Mesenchymal stem cell (in vitro differentiated cells and primary cell): ENCODE data around the gene TSHZ1. TPM values are rescaled to one million over a fixed set of nuclear protein-coding genes. Genes with fewer than 3 reads are reported as not detected.

Experiments used
- DNase-seq: peaks from one replicate; pipeline ENCODE4 v3.0.0-alpha.2; 2013
- H2AFZ ChIP-seq: one replicate; pipeline ENCODE4 v1.6.1; 2013; ENCODE audit warnings: low read depth, mild to moderate bottlenecking, control low read depth, inconsistent platforms, low read length, moderate library complexity
- H2AK5ac ChIP-seq: 2 replicates; pipeline ENCODE4 v1.6.1; 2013; ENCODE audit warnings: low read length, moderate library complexity, mild to moderate bottlenecking, inconsistent platforms; ENCODE audit not compliant: severe bottlenecking
- H2BK120ac ChIP-seq: one replicate; pipeline ENCODE4 v1.6.1; 2013; ENCODE audit warnings: low read depth, mild to moderate bottlenecking, inconsistent platforms, low read length, moderate library complexity
- H2BK12ac ChIP-seq, 2 experiments: one replicate each; pipeline ENCODE4 v1.6.1; 2013; ENCODE audit warnings: inconsistent platforms in 2 of 2, low read length in 2 of 2, mild to moderate bottlenecking in 2 of 2, moderate library complexity in 2 of 2, control low read depth in 1 of 2
- H2BK15ac ChIP-seq: one replicate; pipeline ENCODE4 v1.6.1; 2013; ENCODE audit warnings: mild to moderate bottlenecking, low read depth, inconsistent platforms; ENCODE audit not compliant: poor library complexity, severe bottlenecking
- H2BK5ac ChIP-seq: 2 replicates; pipeline ENCODE4 v1.6.1; 2013; ENCODE audit warnings: low read depth, mild to moderate bottlenecking, low read length, control low read depth, inconsistent platforms; ENCODE audit not compliant: poor library complexity, severe bottlenecking
- H3K14ac ChIP-seq, 2 experiments: one replicate each; pipeline ENCODE4 v1.6.1; 2013; ENCODE audit warnings: inconsistent platforms in 2 of 2, low read length in 2 of 2, control low read depth in 1 of 2, mild to moderate bottlenecking in 1 of 2, moderate library complexity in 1 of 2
- H3K18ac ChIP-seq, 2 experiments: one replicate each; pipeline ENCODE4 v1.6.1; 2013; ENCODE audit warnings: inconsistent platforms in 2 of 2, low read length in 2 of 2, control low read depth in 1 of 2, low read depth in 1 of 2, mild to moderate bottlenecking in 1 of 2
- H3K23ac ChIP-seq, 2 experiments: one replicate each; pipeline ENCODE4 v1.6.1; 2013; ENCODE audit warnings: inconsistent platforms in 2 of 2, low read length in 2 of 2, mild to moderate bottlenecking in 2 of 2, moderate library complexity in 2 of 2, control low read depth in 1 of 2
- H3K27ac ChIP-seq: 2 replicates; pipeline ENCODE4 v1.5.1; 2013; ENCODE audit warnings: mild to moderate bottlenecking, moderate library complexity, low read length, control low read depth, inconsistent platforms; ENCODE audit not compliant: poor library complexity, severe bottlenecking
- H3K27me3 ChIP-seq, 2 experiments: 2 replicates each; pipeline versions ENCODE4 v1.6.1 to v1.7.0; 2013; ENCODE audit warnings: low read length in 2 of 2, mild to moderate bottlenecking in 2 of 2, moderate library complexity in 2 of 2, control low read depth in 1 of 2, inconsistent platforms in 1 of 2; ENCODE audit not compliant: control insufficient read depth in 1 of 2, insufficient read depth in 1 of 2
- H3K36me3 ChIP-seq, 2 experiments: 2 replicates each; pipeline versions ENCODE4 v1.6.1 to v1.7.0; 2013; ENCODE audit warnings: low read length in 2 of 2, control low read depth in 1 of 2, inconsistent platforms in 1 of 2, low read depth in 1 of 2, mild to moderate bottlenecking in 1 of 2; ENCODE audit not compliant: insufficient read depth in 2 of 2, control insufficient read depth in 1 of 2
- H3K4ac ChIP-seq, 2 experiments: one replicate each; pipeline ENCODE4 v1.6.1; 2013; ENCODE audit warnings: inconsistent platforms in 2 of 2, low read length in 2 of 2, mild to moderate bottlenecking in 2 of 2, moderate library complexity in 2 of 2, control low read depth in 1 of 2, low read depth in 1 of 2
- H3K4me1 ChIP-seq: 2 replicates; pipeline ENCODE4 v1.6.1; 2013; ENCODE audit warnings: low read depth, low read length, control low read depth; ENCODE audit not compliant: control insufficient read depth, insufficient read depth
- H3K4me2 ChIP-seq: 2 replicates; pipeline ENCODE4 v1.6.1; 2013; ENCODE audit warnings: low read length, mild to moderate bottlenecking, inconsistent platforms; ENCODE audit not compliant: poor library complexity, severe bottlenecking
- H3K4me3 ChIP-seq, 2 experiments: 2 replicates each; pipeline versions ENCODE4 v1.5.1 to v1.7.0; 2013; ENCODE audit warnings: low read length in 2 of 2, mild to moderate bottlenecking in 2 of 2, control low read depth in 1 of 2, low read depth in 1 of 2; ENCODE audit not compliant: insufficient read depth in 1 of 2
- H3K79me1 ChIP-seq: replicated peaks from 2 replicates; pipeline ENCODE4 v1.6.1; 2013; ENCODE audit warnings: mild to moderate bottlenecking, control low read depth, low read length, inconsistent platforms; ENCODE audit not compliant: poor library complexity, severe bottlenecking
- H3K9ac ChIP-seq: 2 replicates; pipeline ENCODE4 v1.7.0; 2013; ENCODE audit warnings: mild to moderate bottlenecking, low read length, moderate library complexity
- H3K9me3 ChIP-seq: 2 replicates; pipeline ENCODE4 v1.7.0; 2013; ENCODE audit warnings: mild to moderate bottlenecking, low read length; ENCODE audit not compliant: control insufficient read depth
- H4K8ac ChIP-seq: one replicate; pipeline ENCODE4 v1.6.1; 2013; ENCODE audit warnings: inconsistent platforms, mild to moderate bottlenecking, low read length, moderate library complexity
- H4K91ac ChIP-seq: one replicate; pipeline ENCODE4 v1.6.1; 2013; ENCODE audit warnings: mild to moderate bottlenecking, low read length, inconsistent platforms
- WGBS: methylation state at CpG from one replicate; pipeline ENCODE4 v1.1.7; 2013; ENCODE audit warnings: mixed read lengths; 5-methylcytosine and 5-hydroxymethylcytosine counted together
- polyA plus RNA-seq, 2 experiments: library from polyadenylated mRNA; stranded (reverse); fragments of 200-250 nt; gene quantifications; one replicate each; pipeline ENCODE4 v1.2.3, GENCODE V29; 2013

The TSHZ1 gene, protein sequence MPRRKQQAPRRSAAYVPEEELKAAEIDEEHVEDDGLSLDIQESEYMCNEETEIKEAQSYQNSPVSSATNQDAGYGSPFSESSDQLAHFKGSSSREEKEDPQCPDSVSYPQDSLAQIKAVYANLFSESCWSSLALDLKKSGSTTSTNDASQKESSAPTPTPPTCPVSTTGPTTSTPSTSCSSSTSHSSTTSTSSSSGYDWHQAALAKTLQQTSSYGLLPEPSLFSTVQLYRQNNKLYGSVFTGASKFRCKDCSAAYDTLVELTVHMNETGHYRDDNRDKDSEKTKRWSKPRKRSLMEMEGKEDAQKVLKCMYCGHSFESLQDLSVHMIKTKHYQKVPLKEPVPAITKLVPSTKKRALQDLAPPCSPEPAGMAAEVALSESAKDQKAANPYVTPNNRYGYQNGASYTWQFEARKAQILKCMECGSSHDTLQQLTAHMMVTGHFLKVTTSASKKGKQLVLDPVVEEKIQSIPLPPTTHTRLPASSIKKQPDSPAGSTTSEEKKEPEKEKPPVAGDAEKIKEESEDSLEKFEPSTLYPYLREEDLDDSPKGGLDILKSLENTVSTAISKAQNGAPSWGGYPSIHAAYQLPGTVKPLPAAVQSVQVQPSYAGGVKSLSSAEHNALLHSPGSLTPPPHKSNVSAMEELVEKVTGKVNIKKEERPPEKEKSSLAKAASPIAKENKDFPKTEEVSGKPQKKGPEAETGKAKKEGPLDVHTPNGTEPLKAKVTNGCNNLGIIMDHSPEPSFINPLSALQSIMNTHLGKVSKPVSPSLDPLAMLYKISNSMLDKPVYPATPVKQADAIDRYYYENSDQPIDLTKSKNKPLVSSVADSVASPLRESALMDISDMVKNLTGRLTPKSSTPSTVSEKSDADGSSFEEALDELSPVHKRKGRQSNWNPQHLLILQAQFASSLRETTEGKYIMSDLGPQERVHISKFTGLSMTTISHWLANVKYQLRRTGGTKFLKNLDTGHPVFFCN (N-terminal part only)
- 4.9 TPM for polyA plus RNA-seq (2013, experiment 1 of 2)
- polyA plus RNA-seq (2013, experiment 2 of 2): 4.4 TPM

GRCh38 chr18:75210274-75211001 lies at the start of gene TSHZ1:
Gene TSHZ1 (plus strand): TSS chr18:75210797. CDS start chr18:75211877, 1,080 bp downstream.
- Histone ChIP-seq H3K23ac (no peak within 1 kb of the TSS), H3K4me3 (peak within 1 kb of the TSS; percentile 90 to 95), H2AFZ (peak within 1 kb of the TSS; percentile 96), H3K4me1 (peaks cover 18% of the 10 kb centered on the region), H3K9ac (peak within 1 kb of the TSS; percentile 90), H2BK12ac (peak within 1 kb of the TSS; percentile 50 to 52), H3K36me3 (no peaks in the 10 kb centered on the region), H2BK15ac (peak within 1 kb of the TSS; percentile 79), H4K91ac (peak within 1 kb of the TSS; percentile 84), H3K27me3 (peaks cover 0 to 30% of the 10 kb centered on the region in 2 experiments), H4K8ac (peak within 1 kb of the TSS; percentile 93), H3K9me3 (no peaks in the 10 kb centered on the region), H3K14ac (peak within 1 kb of the TSS in 1 of 2 experiments; percentile 65), H3K18ac (peak within 1 kb of the TSS; percentile 84 to 97), H3K27ac (peak within 1 kb of the TSS; percentile 57), H3K79me1 (peaks cover 17% of the 10 kb centered on the region), H2BK120ac (peak within 1 kb of the TSS; percentile 97), H3K4ac (peak within 1 kb of the TSS in 1 of 2 experiments; percentile 87), H2BK5ac (no peak within 1 kb of the TSS), H2AK5ac (no peak within 1 kb of the TSS), H3K4me2 (peak within 1 kb of the TSS; percentile 97)
- 11% methylated on average over 9 of the region's 15 CpGs for WGBS
- DNase-seq: peak; percentile 88

GRCh38 chr18:75161256-75162028 lies 49.2 kb upstream of the TSHZ1 start:
- 90% methylated on average over 14 of the region's 14 CpGs for WGBS
- no peaks in the 10 kb centered on the region for H3K79me1 ChIP-seq
- no peak overlapping the region for H2BK12ac ChIP-seq
- no peak overlapping the region for H2BK120ac ChIP-seq
- H3K18ac ChIP-seq: no peak overlapping the region
- peak; percentile 16 for DNase-seq
- H2BK15ac ChIP-seq: no peak overlapping the region
- no peaks in the 10 kb centered on the region for H3K4me1 ChIP-seq
- H3K36me3 ChIP-seq: no peaks in the 10 kb centered on the region
- H3K4me3 ChIP-seq: peak overlapping the region in 1 of 2 experiments; percentile 81
- H3K4ac ChIP-seq: no peak overlapping the region
- no peak overlapping the region for H2AFZ ChIP-seq
- H3K27me3 ChIP-seq: peaks cover 4 to 19% of the 10 kb centered on the region in 2 experiments
- H3K27ac ChIP-seq: no peak overlapping the region
- no peak overlapping the region for H3K4me2 ChIP-seq
- H3K23ac ChIP-seq: no peak overlapping the region
- H2BK5ac ChIP-seq: no peak overlapping the region
- peak overlapping the region; percentile 70 for H3K9ac ChIP-seq
- H3K9me3 ChIP-seq: no peaks in the 10 kb centered on the region
- no peak overlapping the region for H4K8ac ChIP-seq
- H2AK5ac ChIP-seq: no peak overlapping the region
- no peak overlapping the region for H4K91ac ChIP-seq
- no peak overlapping the region for H3K14ac ChIP-seq

GRCh38 chr18:75162467-75162866 lies 48.1 kb upstream of the TSHZ1 start:
- Histone ChIP-seq H2BK15ac (no peak overlapping the region), H3K79me1 (no peaks in the 10 kb centered on the region), H3K36me3 (no peaks in the 10 kb centered on the region), H3K9me3 (no peaks in the 10 kb centered on the region), H3K4ac (no peak overlapping the region), H2AFZ (no peak overlapping the region), H3K18ac (no peak overlapping the region), H2BK5ac (no peak overlapping the region), H3K27ac (no peak overlapping the region), H3K9ac (no peak overlapping the region), H3K4me3 (no peak overlapping the region), H3K27me3 (peaks cover 4 to 19% of the 10 kb centered on the region in 2 experiments), H3K4me2 (no peak overlapping the region), H3K23ac (no peak overlapping the region), H2AK5ac (no peak overlapping the region), H3K14ac (no peak overlapping the region), H3K4me1 (no peaks in the 10 kb centered on the region), H2BK12ac (no peak overlapping the region), H2BK120ac (no peak overlapping the region), H4K8ac (no peak overlapping the region), H4K91ac (no peak overlapping the region)
- DNase-seq: no peak
- WGBS: 79% methylated on average over 2 of the region's 3 CpGs
